ENCODE data around the gene NCOA3.
"Not testable (repeated sequence)": the region's sequence is repeated elsewhere in the genome, so short reads cannot be mapped to it uniquely, and the experiment has no call there.

NCOA3 gene

GRCh38 chr20:47475419-47476044, 26.2 kb upstream of the NCOA3 start:
- DNase-seq, result no peak

GRCh38 chr20:47476452-47476851, 25.2 kb upstream of the NCOA3 start:
- DNase-seq, result no peak

GRCh38 chr20:47479093-47479492, 22.6 kb upstream of the NCOA3 start:
- DNase-seq, result no peak

- DNase-seq, result no peak
Measured at GRCh38 chr20:47479506-47479905, 22.2 kb upstream of the NCOA3 start.

- DNase-seq, result no peak
Measured at GRCh38 chr20:47480239-47480638, 21.4 kb upstream of the NCOA3 start.

- DNase-seq, result no peak
Measured at GRCh38 chr20:47480705-47481104, 21.0 kb upstream of the NCOA3 start.

GRCh38 chr20:47481330-47482216, 20.1 kb upstream of the NCOA3 start:
- no peak for DNase-seq

- DNase-seq, result no peak
Measured at GRCh38 chr20:47482705-47483104, 19.0 kb upstream of the NCOA3 start.

GRCh38 chr20:47484303-47484702, 17.4 kb upstream of the NCOA3 start:
- DNase-seq, result no peak

GRCh38 chr20:47487175-47487917, 14.3 kb upstream of the NCOA3 start:
- DNase-seq, result peak; percentile 90

- DNase-seq, result no peak
Measured at GRCh38 chr20:47489448-47489872, 12.2 kb upstream of the NCOA3 start.

GRCh38 chr20:47490795-47491194, 10.9 kb upstream of the NCOA3 start:
- DNase-seq, result no peak

- no peak for DNase-seq
Measured at GRCh38 chr20:47492284-47492683, 9.4 kb upstream of the NCOA3 start.

GRCh38 chr20:47493175-47493962, 8.3 kb upstream of the NCOA3 start:
- DNase-seq, result peak; percentile 77

GRCh38 chr20:47493963-47494293, 7.8 kb upstream of the NCOA3 start:
- no peak for DNase-seq

- not testable (repeated sequence) for DNase-seq
Measured at GRCh38 chr20:47494606-47495005, 7.1 kb upstream of the NCOA3 start.

- no peak for DNase-seq
Measured at GRCh38 chr20:47496118-47496517, 5.6 kb upstream of the NCOA3 start.

- no peak for DNase-seq
Measured at GRCh38 chr20:47498606-47499005, 3.1 kb upstream of the NCOA3 start.

GRCh38 chr20:47499053-47499452, 2.6 kb upstream of the NCOA3 start:
- DNase-seq, result peak; percentile 52

- not testable (repeated sequence) for DNase-seq
Measured at GRCh38 chr20:47500082-47500481, 1.6 kb upstream of the NCOA3 start.

- no peak for DNase-seq
Measured at GRCh38 chr20:47500554-47500953, 1.1 kb upstream of the NCOA3 start.

GRCh38 chr20:47501116-47501481, 588 bp upstream of the NCOA3 start:
- DNase-seq, result no peak

Measured in activated CD8-positive, alpha-beta memory T cell treated with anti-CD3 and anti-CD28 coated beads for 24 hours (primary cell).